Measurements from ENCODE around the gene DLX5.

Gene DLX5

DNA sequence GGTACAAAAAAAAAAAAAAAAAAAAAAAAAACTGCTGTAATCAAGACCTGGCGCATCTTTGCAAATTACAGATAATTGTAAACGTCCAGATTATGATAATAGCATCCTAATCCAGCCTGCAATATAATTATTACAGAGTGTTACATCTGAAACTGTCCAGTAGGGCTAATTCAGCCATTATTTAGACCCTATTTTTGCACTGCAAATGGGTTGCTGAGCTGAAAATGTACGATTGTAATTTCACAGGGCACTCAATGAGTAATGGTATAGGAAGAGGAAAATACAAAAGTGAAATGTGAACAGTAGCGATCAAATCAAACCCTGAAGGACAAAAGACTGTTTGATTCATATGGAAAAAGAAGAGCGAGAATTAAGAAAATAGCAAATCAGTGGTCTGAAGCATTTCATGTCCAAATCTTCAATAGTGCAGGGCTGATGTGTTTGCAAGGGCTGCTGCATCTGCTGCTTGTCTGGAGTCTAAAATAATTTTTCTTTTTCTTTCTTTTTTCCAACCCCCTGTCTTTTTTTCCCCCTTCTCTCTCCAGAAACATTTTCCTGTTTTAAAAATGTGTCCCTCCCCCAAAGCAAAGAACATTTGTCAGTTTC lies 10.4 kb downstream of the DLX5 start:
- TF ChIP-seq, protein P1, sequence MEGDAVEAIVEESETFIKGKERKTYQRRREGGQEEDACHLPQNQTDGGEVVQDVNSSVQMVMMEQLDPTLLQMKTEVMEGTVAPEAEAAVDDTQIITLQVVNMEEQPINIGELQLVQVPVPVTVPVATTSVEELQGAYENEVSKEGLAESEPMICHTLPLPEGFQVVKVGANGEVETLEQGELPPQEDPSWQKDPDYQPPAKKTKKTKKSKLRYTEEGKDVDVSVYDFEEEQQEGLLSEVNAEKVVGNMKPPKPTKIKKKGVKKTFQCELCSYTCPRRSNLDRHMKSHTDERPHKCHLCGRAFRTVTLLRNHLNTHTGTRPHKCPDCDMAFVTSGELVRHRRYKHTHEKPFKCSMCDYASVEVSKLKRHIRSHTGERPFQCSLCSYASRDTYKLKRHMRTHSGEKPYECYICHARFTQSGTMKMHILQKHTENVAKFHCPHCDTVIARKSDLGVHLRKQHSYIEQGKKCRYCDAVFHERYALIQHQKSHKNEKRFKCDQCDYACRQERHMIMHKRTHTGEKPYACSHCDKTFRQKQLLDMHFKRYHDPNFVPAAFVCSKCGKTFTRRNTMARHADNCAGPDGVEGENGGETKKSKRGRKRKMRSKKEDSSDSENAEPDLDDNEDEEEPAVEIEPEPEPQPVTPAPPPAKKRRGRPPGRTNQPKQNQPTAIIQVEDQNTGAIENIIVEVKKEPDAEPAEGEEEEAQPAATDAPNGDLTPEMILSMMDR (IDR thresholded peaks at IDR 0.05; ENCODE audit: insufficient read depth, low read length, missing control alignments), result no peak
- POLR2A ChIA-PET, result no interaction called here
- H3K4me3 ChIP-seq (ENCODE audit: low read depth, low read length), result no peak overlapping the region
- CTCF ChIA-PET, result no interaction called here
- DNase-seq (ENCODE audit: low read depth, low spot score), result no peak

DNA sequence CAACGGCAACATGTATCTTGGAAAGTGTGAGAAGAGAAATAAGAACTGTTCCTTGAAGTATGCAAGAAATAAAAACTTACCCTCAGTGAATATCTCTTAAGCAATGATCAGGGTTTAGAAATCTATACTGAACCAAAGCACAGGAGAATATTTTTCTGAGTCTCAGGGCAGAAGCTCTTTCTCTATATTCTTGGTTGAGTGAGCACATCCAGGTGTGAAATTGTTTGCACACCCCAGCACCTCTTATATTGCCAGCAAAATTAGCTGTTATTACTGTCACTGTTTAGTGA lies 10.8 kb downstream of the DLX5 start:
- DNase-seq (ENCODE audit: low read depth, low spot score), result no peak
- H3K4me3 ChIP-seq (ENCODE audit: low read depth, low read length), result no peak overlapping the region
- ChIA-PET POLR2A (no interaction called here), CTCF (no interaction called here)
- TF ChIP-seq, protein P1 (IDR thresholded peaks at IDR 0.05; ENCODE audit: insufficient read depth, low read length, missing control alignments), result no peak

DNA sequence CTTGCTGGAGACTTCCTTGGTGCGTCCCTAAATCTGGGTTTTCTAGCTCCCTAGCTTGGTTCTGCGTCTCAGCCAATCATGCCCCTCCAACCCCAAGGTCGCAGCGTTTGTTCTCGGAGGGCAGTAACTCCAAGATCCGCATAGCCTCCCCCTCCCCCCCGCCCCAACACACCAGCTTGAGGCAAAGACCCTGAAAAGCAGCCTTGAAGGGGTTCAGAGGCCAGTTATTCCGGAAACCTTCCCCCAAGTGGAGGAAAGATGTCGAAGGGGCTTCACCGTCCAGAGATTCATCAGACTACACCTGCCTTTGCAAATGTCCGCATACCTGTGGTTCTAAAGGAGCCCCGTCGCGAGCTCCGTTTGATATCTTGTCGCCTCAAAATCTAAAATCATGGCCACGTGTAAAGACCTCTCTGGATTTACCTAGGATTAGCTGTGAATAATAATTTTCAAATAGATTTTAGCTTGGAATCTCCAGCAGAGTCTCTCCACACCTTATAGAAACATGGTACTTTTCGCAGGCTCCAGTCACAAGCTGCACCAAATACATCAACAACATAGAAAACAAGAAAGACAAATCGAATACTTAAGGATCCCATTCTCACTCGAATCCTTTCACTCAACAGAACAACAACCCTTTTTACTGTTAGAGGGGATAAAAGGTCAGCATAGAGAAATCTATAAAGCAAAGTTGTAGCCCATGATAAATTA lies 11.3 kb downstream of the DLX5 start:
- ChIA-PET CTCF (no interaction called here), POLR2A (interaction anchor here (0.6 kb wide), 1 partner anchor 525 kb away, joined by 3 read pairs; no protein-coding TSS in a partner anchor)
- DNase-seq (ENCODE audit: low read depth, low spot score), result no peak
- TF ChIP-seq, protein P1 (IDR thresholded peaks at IDR 0.05; ENCODE audit: insufficient read depth, low read length, missing control alignments), result no peak
- H3K4me3 ChIP-seq (ENCODE audit: low read depth, low read length), result no peak overlapping the region

DNA sequence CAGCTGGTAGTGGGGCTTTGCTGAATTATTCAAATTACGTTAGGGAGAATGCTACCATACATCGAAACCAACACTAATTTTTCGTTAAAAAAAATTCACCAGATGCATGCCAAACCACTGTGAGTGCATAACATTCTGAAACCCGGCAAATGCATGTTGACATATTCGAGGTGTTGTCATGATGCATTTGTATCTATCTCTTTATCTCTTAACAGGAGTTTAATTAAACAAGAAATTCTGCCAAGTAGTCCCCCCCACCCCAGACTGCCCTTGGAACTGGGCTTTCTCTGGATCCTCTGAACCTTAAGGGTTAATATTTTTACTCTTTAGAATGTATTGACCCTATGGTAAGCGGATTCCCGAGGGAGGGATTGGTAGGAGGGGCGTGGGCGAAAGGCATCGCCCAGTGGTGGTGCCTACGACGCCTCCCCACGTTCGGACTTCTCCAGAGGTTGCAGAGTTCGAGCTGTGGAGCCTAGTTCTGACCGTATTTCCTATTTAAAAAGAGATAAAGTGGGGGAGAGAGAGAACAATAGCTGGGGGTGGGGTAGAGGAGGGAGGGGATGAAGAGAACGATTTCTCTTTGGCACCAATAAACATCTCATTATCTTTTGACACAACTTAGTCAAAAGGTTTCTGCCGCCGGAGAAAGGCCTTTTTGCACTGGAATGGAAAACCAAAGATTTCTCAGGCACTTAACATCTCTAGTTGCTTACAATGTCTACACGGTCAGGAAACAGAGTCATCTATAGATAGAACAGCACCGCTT lies 12.1 kb downstream of the DLX5 start:
- POLR2A ChIA-PET, result interaction anchor here (0.6 kb wide), 1 partner anchor 525 kb away, joined by 3 read pairs; no protein-coding TSS in a partner anchor

DNA sequence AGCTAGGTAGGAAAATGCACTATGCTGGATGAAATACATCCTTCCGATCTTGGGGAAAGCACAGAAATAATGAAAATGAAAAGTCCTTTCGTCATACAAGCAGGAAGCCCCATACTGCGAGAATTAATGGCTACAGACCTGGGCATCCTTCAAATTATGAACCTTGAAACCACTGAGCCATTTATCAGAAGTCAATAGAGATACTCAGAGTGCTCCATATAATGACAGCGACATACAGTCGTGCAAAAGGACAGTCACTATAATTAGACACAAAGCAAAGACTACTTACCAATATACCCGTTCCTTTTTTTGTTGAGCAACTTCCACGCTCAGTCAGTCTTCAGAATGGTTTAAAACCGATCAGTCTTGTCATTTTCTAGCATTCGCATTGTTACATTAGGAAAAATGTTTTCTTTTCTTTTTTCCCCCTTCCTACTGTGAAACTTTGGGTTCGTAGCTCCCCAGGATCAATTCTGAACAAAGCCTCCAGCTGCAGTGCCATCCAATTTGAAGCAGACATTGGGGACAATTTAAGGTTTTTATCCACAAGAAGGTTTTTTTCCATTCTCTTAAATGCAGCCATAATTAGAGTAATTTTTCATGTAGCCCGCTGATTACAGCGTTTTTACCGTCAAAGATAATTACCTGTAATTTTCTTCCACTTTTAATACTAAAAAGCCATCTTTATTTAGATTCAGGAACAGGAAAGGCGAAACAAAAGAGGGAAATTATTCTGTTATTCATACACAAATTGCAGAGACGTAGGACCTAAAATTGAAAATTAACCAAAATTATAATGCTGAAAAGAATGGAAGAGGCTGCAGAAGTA lies 12.9 kb downstream of the DLX5 start:
- POLR2A ChIA-PET, result no interaction called here
- H3K4me3 ChIP-seq (ENCODE audit: low read depth, low read length), result no peak overlapping the region
- DNase-seq (ENCODE audit: low read depth, low spot score), result no peak
- TF ChIP-seq, protein P1 (IDR thresholded peaks at IDR 0.05; ENCODE audit: insufficient read depth, low read length, missing control alignments), result no peak
- CTCF ChIA-PET, result no interaction called here

More for the DNA sequence above, 12.1 kb downstream of the DLX5 start:
- H3K4me3 ChIP-seq (ENCODE audit: low read depth, low read length), result no peak overlapping the region
- TF ChIP-seq, protein P1 (IDR thresholded peaks at IDR 0.05; ENCODE audit: insufficient read depth, low read length, missing control alignments), result no peak
- CTCF ChIA-PET, result no interaction called here
- no peak for DNase-seq (ENCODE audit: low read depth, low spot score)

Data from AG04449 (cell line).